GM12878 (cell line): ENCODE measurements around the gene GDA.

Experiments used
- BRCA1 ChIP-seq: IDR thresholded peaks from 2 replicates; pipeline ENCODE4 v1.6.1; 2011; ENCODE audit warnings: low read depth, low read length, improper control_type of control experiment
- CTCF ChIP-seq, 3 experiments: IDR thresholded peaks in 2 of 3; conservative IDR thresholded peaks in 1 of 3; 2 replicates each; pipeline ENCODE4 v1.5.1; 2011; ENCODE audit warnings: low read depth in 3 of 3, low read length in 3 of 3, mild to moderate bottlenecking in 3 of 3, control low read depth in 2 of 3, moderate library complexity in 2 of 3, inconsistent platforms in 1 of 3, mixed read lengths in 1 of 3; ENCODE audit not compliant: control insufficient read depth in 2 of 3, insufficient read depth in 1 of 3; ENCODE audit errors: extremely low read depth in 1 of 3
- JUNB ChIP-seq: IDR thresholded peaks from 2 replicates; pipeline ENCODE4 v1.6.1; 2016; ENCODE audit warnings: antibody characterized with exemption, mild to moderate bottlenecking
- NFYB ChIP-seq: IDR thresholded peaks from 2 replicates; pipeline ENCODE4 v1.6.1; 2011; ENCODE audit warnings: low read depth, mild to moderate bottlenecking, low read length, improper control_type of control experiment, moderate library complexity; ENCODE audit not compliant: insufficient read depth
- USF2 ChIP-seq: IDR thresholded peaks from 2 replicates; pipeline ENCODE4 v1.6.1; 2011; ENCODE audit warnings: low read depth, low read length, improper control_type of control experiment, borderline replicate concordance

GRCh38 chr9:72292874-72293607 is 143.8 kb downstream of the GDA start:
- TF ChIP-seq USF2 (no peak), CTCF (IDR thresholded peaks at IDR 0.05 in 2 of 3, conservative IDR thresholded peaks at IDR 0.05 in 1 of 3; ENCODE audit: control insufficient read depth in 2 of 3, extremely low read depth in 1 of 3, insufficient read depth in 1 of 3, low read depth in 3 of 3, low read length in 3 of 3) (no peak), JUNB (no peak), NFYB (no peak), BRCA1 (no peak)
